H1 (cell line): ENCODE results near the gene NXPH3. TPM values are rescaled to one million over a fixed set of nuclear protein-coding genes. Genes with fewer than 3 reads are reported as not detected.

Source experiments
- CREB1 ChIP-seq: IDR thresholded peaks from 2 replicates; pipeline ENCODE4 v1.6.1; 2012; ENCODE audit warnings: inconsistent platforms
- MAX ChIP-seq: IDR thresholded peaks from 2 replicates; pipeline ENCODE4 v1.6.1; 2012; ENCODE audit warnings: inconsistent platforms
- SP2 ChIP-seq: IDR thresholded peaks from 2 replicates; pipeline ENCODE4 v1.6.1; 2012; ENCODE audit warnings: mild to moderate bottlenecking, low read length, inconsistent platforms
- TBP ChIP-seq: IDR thresholded peaks from 2 replicates; pipeline ENCODE4 v1.6.1; 2011; ENCODE audit warnings: low read depth, low read length, improper control_type of control experiment
- polyA plus RNA-seq, 7 experiments: library from polyadenylated mRNA; depleted of rRNA in 3 of 7; stranded (reverse) in 5 of 7; unstranded in 2 of 7; fragments of >200 nt in 5 of 7; fragments of 200-250 nt in 2 of 7; gene quantifications; 1 replicate in 5 of 7; 2 replicates in 1 of 7; 4 replicates in 1 of 7; pipeline versions ENCODE4 v1.2.1 to v1.2.3, GENCODE V29; 2011 to 2013; ENCODE audit warnings: missing spikeins in 2 of 7, mixed read lengths in 2 of 7
- total RNA-seq: library from RNA; stranded (reverse); fragmentation: NEBNext Ultra II Directional; extraction: Animal tissue kit (Norgen Biotek cat#: 25700); gene quantifications from 2 replicates; pipeline ENCODE4 v1.2.1, GENCODE V29; 2021

The NXPH3 gene
- total and polyA plus RNA-seq, 2 of the 8 experiments (the other 6 are each of a cell fraction or from before 2014, with no cell fraction given): 2.5 to 3.7 TPM

- TF ChIP-seq MAX: no peak
- no peak for TF ChIP-seq TBP
- no peak for TF ChIP-seq SP2
- no peak for TF ChIP-seq CREB1
These were observed 27.6 kb downstream of the NXPH3 start (continued) for GRCh38 chr17:49603238-49603637.
